H9 (cell line): ENCODE measurements around the gene MAML1. TPM values are rescaled to one million over a fixed set of nuclear protein-coding genes. Genes with fewer than 3 reads are reported as not detected.

ENCODE experiments used
- DNase-seq: peaks from one replicate; pipeline ENCODE4 v3.0.0-alpha.2; 2017
- H2AFZ ChIP-seq: one replicate; pipeline ENCODE4 v1.6.1; 2013; ENCODE audit warnings: mild to moderate bottlenecking, low read length, control low read depth, moderate library complexity
- H2AK5ac ChIP-seq: 2 replicates; pipeline ENCODE4 v1.6.1; 2013; ENCODE audit warnings: low read length, control low read depth, mixed read lengths; ENCODE audit not compliant: insufficient read length
- H2BK120ac ChIP-seq: one replicate; pipeline ENCODE4 v1.6.1; 2013; ENCODE audit warnings: low read depth, mild to moderate bottlenecking, low read length, control low read depth, inconsistent platforms; ENCODE audit not compliant: poor library complexity, severe bottlenecking
- H2BK12ac ChIP-seq: 2 replicates; pipeline ENCODE4 v1.6.1; 2013; ENCODE audit warnings: low read length, control low read depth, mixed read lengths, low read depth; ENCODE audit not compliant: insufficient read length
- H2BK15ac ChIP-seq: 2 replicates; pipeline ENCODE4 v1.6.1; 2013; ENCODE audit warnings: low read depth, low read length, control low read depth
- H2BK20ac ChIP-seq: one replicate; pipeline ENCODE4 v1.6.1; 2013; ENCODE audit warnings: low read depth, mild to moderate bottlenecking, low read length, control low read depth, inconsistent platforms; ENCODE audit not compliant: poor library complexity, severe bottlenecking
- H2BK5ac ChIP-seq: 2 replicates; pipeline ENCODE4 v1.6.1; 2013; ENCODE audit warnings: low read length, control low read depth, mixed read lengths; ENCODE audit not compliant: insufficient read length
- H3K14ac ChIP-seq: 2 replicates; pipeline ENCODE4 v1.6.1; 2013; ENCODE audit warnings: low read length, control low read depth; ENCODE audit not compliant: insufficient read depth
- H3K18ac ChIP-seq: 2 replicates; pipeline ENCODE4 v1.6.1; 2013; ENCODE audit warnings: low read depth, mild to moderate bottlenecking, mixed read lengths, low read length, control low read depth; ENCODE audit not compliant: insufficient read length
- H3K23ac ChIP-seq: 2 replicates; pipeline ENCODE4 v1.6.1; 2013; ENCODE audit warnings: low read length, control low read depth, mixed read lengths, low read depth; ENCODE audit not compliant: insufficient read length
- H3K23me2 ChIP-seq: 2 replicates; pipeline ENCODE4 v1.6.1; 2013; ENCODE audit warnings: low read depth, mild to moderate bottlenecking, mixed read lengths, low read length, control low read depth; ENCODE audit not compliant: insufficient read length, poor library complexity, severe bottlenecking
- H3K27ac ChIP-seq: 2 replicates; pipeline ENCODE4 v1.5.1; 2013; ENCODE audit warnings: low read length, control low read depth, mixed read lengths, low read depth; ENCODE audit not compliant: insufficient read length
- H3K27me3 ChIP-seq: 2 replicates; pipeline ENCODE4 v1.6.1; 2013; ENCODE audit warnings: low read length, control low read depth, inconsistent platforms; ENCODE audit not compliant: insufficient read depth
- H3K4ac ChIP-seq: 2 replicates; pipeline ENCODE4 v1.6.1; 2013; ENCODE audit warnings: low read depth, mild to moderate bottlenecking, control low read depth, inconsistent platforms, low read length, moderate library complexity
- H3K4me1 ChIP-seq: 2 replicates; pipeline ENCODE4 v1.6.1; 2013; ENCODE audit warnings: low read length, control low read depth, inconsistent platforms; ENCODE audit not compliant: insufficient read depth
- H3K4me2 ChIP-seq: 2 replicates; pipeline ENCODE4 v1.6.1; 2013; ENCODE audit warnings: low read length, control low read depth, mixed read lengths; ENCODE audit not compliant: insufficient read length, insufficient read depth
- H3K56ac ChIP-seq: 2 replicates; pipeline ENCODE4 v1.6.1; 2013; ENCODE audit warnings: low read depth, mild to moderate bottlenecking, mixed read lengths, low read length, control low read depth; ENCODE audit not compliant: insufficient read length
- H3K79me1 ChIP-seq: 2 replicates; pipeline ENCODE4 v1.6.1; 2013; ENCODE audit warnings: low read depth, mild to moderate bottlenecking, moderate library complexity, low read length, control low read depth, inconsistent platforms; ENCODE audit not compliant: insufficient read depth, poor library complexity, severe bottlenecking
- H3K79me2 ChIP-seq: 2 replicates; pipeline ENCODE4 v1.6.1; 2013; ENCODE audit warnings: low read length, control low read depth, inconsistent platforms; ENCODE audit not compliant: insufficient read depth
- H3K9ac ChIP-seq: 2 replicates; pipeline ENCODE4 v1.6.1; 2013; ENCODE audit warnings: low read length, control low read depth, mixed read lengths; ENCODE audit not compliant: insufficient read length; ENCODE audit errors: extremely low read depth
- H3K9me3 ChIP-seq: one replicate; pipeline ENCODE4 v1.6.1; 2013; ENCODE audit warnings: low read depth, low read length, inconsistent platforms; ENCODE audit not compliant: control insufficient read depth
- H3T11ph ChIP-seq: one replicate; pipeline ENCODE4 v1.6.1; 2013; ENCODE audit warnings: mild to moderate bottlenecking, low read length, control low read depth, inconsistent platforms
- H4K20me1 ChIP-seq: one replicate; pipeline ENCODE4 v1.6.1; 2013; ENCODE audit not compliant: control insufficient read depth, insufficient read length, insufficient read depth
- H4K5ac ChIP-seq: 2 replicates; pipeline ENCODE4 v1.6.1; 2013; ENCODE audit warnings: low read depth, mild to moderate bottlenecking, mixed read lengths, low read length, control low read depth; ENCODE audit not compliant: insufficient read length
- H4K8ac ChIP-seq: replicated peaks from 2 replicates; pipeline ENCODE4 v1.6.1; 2013; ENCODE audit warnings: low read length, control low read depth, mixed read lengths, low read depth; ENCODE audit not compliant: insufficient read length
- H4K91ac ChIP-seq: 2 replicates; pipeline ENCODE4 v1.6.1; 2013; ENCODE audit warnings: low read depth, mild to moderate bottlenecking, moderate library complexity, mixed read lengths, low read length, control low read depth; ENCODE audit not compliant: insufficient read length
- H3K27ac Mint-ChIP-seq, 3 experiments: 2 replicates in 2 of 3; 3 replicates in 1 of 3; pipeline ENCODE4 v1.8.0; 2020 to 2021; ENCODE audit warnings: mixed read lengths in 3 of 3, mild to moderate bottlenecking in 1 of 3, moderate library complexity in 1 of 3
- H3K27me3 Mint-ChIP-seq: 2 replicates; pipeline ENCODE4 v1.8.0; 2021; ENCODE audit warnings: low read depth, mild to moderate bottlenecking, moderate library complexity, mixed read lengths
- H3K36me3 Mint-ChIP-seq, 3 experiments: 2 replicates in 2 of 3; 3 replicates in 1 of 3; pipeline ENCODE4 v1.8.0; 2020 to 2021; ENCODE audit warnings: low read depth in 3 of 3, mixed read lengths in 3 of 3; ENCODE audit not compliant: insufficient read depth in 1 of 3
- H3K4me1 Mint-ChIP-seq, 2 experiments: 2 replicates each; pipeline ENCODE4 v1.8.0; 2020; ENCODE audit warnings: mixed read lengths in 2 of 2
- H3K4me3 Mint-ChIP-seq, 2 experiments: 2 replicates in 1 of 2; 3 replicates in 1 of 2; pipeline ENCODE4 v1.8.0; 2020 to 2021; ENCODE audit warnings: mild to moderate bottlenecking in 2 of 2, mixed read lengths in 2 of 2, moderate library complexity in 1 of 2
- H3K9me3 Mint-ChIP-seq, 2 experiments: 2 replicates in 1 of 2; 3 replicates in 1 of 2; pipeline ENCODE4 v1.8.0; 2020; ENCODE audit warnings: mild to moderate bottlenecking in 2 of 2, mixed read lengths in 2 of 2, moderate library complexity in 1 of 2
- CTCF ChIP-seq: fragments of 200-600 bp; sonication (generic); conservative IDR thresholded peaks from 3 replicates; pipeline ENCODE4 v1.8.0; 2021; ENCODE audit warnings: antibody characterized with exemption, mild to moderate bottlenecking
- WGBS: extraction: QIAGEN DNeasy Blood & Tissue Kit; methylation state at CpG from one replicate; pipeline ENCODE4 v1.1.7; 2013; ENCODE audit warnings: missing lambda C conversion rate, low lambda C conversion rate, mixed read lengths; ENCODE audit not compliant: insufficient read length; ENCODE audit errors: extremely low coverage; 5-methylcytosine and 5-hydroxymethylcytosine counted together
- total RNA-seq: library from RNA; stranded (reverse); gene quantifications from 2 replicates; pipeline ENCODE4 v1.2.1, GENCODE V29; 2021

Gene MAML1
- total RNA-seq, 1 experiment from 2014 or later = 50.8 TPM

- Histone ChIP-seq H3K9ac (no peak overlapping the region), H2BK15ac (no peak overlapping the region), H2BK12ac (no peak overlapping the region), H3K4me1 (no peaks in the 10 kb centered on the region), H3K23me2 (peaks cover 3% of the 10 kb centered on the region), H2AK5ac (no peak overlapping the region), H3T11ph (no peak overlapping the region), H3K18ac (no peak overlapping the region), H4K91ac (no peak overlapping the region), H3K9me3 (no peaks in the 10 kb centered on the region), H3K27me3 (no peaks in the 10 kb centered on the region), H2BK5ac (no peak overlapping the region), H3K27ac (no peak overlapping the region), H3K14ac (no peak overlapping the region), H4K5ac (no peak overlapping the region), H3K4me2 (no peak overlapping the region), H3K79me2 (no peaks in the 10 kb centered on the region), H2BK120ac (no peak overlapping the region), H3K4ac (no peak overlapping the region), H4K8ac (no peak overlapping the region), H3K56ac (no peak overlapping the region), H3K23ac (no peak overlapping the region), H4K20me1 (no peaks in the 10 kb centered on the region), H3K79me1 (no peaks in the 10 kb centered on the region), H2BK20ac (no peak overlapping the region), H2AFZ (no peak overlapping the region)
- DNase-seq = no peak
- peak overlapping the region in 1 of 3 experiments; percentile 34; a peak in 2 of 7 replicates for H3K27ac Mint-ChIP-seq
- peaks cover 17 to 18% of the 10 kb centered on the region in 2 experiments for H3K4me1 Mint-ChIP-seq
- no peak for TF ChIP-seq CTCF
- H3K4me3 Mint-ChIP-seq = peak overlapping the region in 1 of 2 experiments; percentile 58; a peak in 2 of 5 replicates
- peaks cover 8 to 14% (median 14%) of the 10 kb centered on the region in 3 experiments; a peak in 6 of 7 replicates for H3K36me3 Mint-ChIP-seq
- WGBS = no CpG with 5 or more reads among the region's 24 CpGs
- H3K27me3 Mint-ChIP-seq = peaks cover 7% of the 10 kb centered on the region
- peaks cover 3 to 4% of the 10 kb centered on the region in 2 experiments for H3K9me3 Mint-ChIP-seq
Measured at GRCh38 chr5:179792612-179793467, 60.2 kb downstream of the MAML1 start.
